Right ventricle myocardium superior (tissue), 1 donor: ENCODE measurements around the gene TBC1D3H. TPM values are rescaled to one million over a fixed set of nuclear protein-coding genes. Genes with fewer than 3 reads are reported as not detected.
"Not testable (repeated sequence)": the region's sequence is repeated elsewhere in the genome, so short reads cannot be mapped to it uniquely, and the experiment has no call there.

Experiments
- ATAC-seq: fragments of 200-7000 bp; cut with Tn5 transposase; one replicate; pipeline ENCODE4 v1.9.1; 2020; ENCODE audit warnings: mild to moderate bottlenecking; ENCODE audit not compliant: poor library complexity
- DNase-seq: peaks from one replicate; pipeline ENCODE4 v3.0.0-alpha.2; 2020
- intact Hi-C: fragments of 100-400 bp; cut with DNase I; formaldehyde crosslinking; loops from one replicate; pipeline ENCODE4 v1.11.2; 2022
- long read RNA-seq: library from polyadenylated mRNA; unstranded; transcript quantifications from one replicate; pipeline ENCODE4 v2.0.0, GENCODE V29; 2021
- total RNA-seq: library from RNA; stranded (reverse); fragmentation: NEBNext Ultra II Directional; extraction: Animal tissue kit (Norgen Biotek cat#: 25700); gene quantifications from one replicate; pipeline ENCODE4 v1.2.1, GENCODE V29; 2021
- donor health status: DM: no; HTN: yes; CAD: no; lungs with severe emphysema.

The TBC1D3H gene
- total RNA-seq: not detected
- long read RNA-seq: 0 reads

- intact Hi-C loops, ATAC-seq, DNase-seq: not testable (repeated sequence)
Observed at GRCh38 chr17:36388385-36389245, at the start of gene TBC1D3H. TBC1D3H (minus strand) TSS chr17:36388435; CDS start chr17:36386895, 1,540 bp downstream.

GRCh38 chr17:36428891-36429290 lies 40.7 kb upstream of the TBC1D3H start:
- ATAC-seq, intact Hi-C loops, DNase-seq: not testable (repeated sequence)

- ATAC-seq: peak; percentile 82
- intact Hi-C loops, DNase-seq: not testable (repeated sequence)
Observed at GRCh38 chr17:36415180-36415941, 27.1 kb upstream of the TBC1D3H start.

- intact Hi-C loops, DNase-seq, ATAC-seq: not testable (repeated sequence)
Observed at GRCh38 chr17:36390943-36391645, 2.9 kb upstream of the TBC1D3H start.

- DNase-seq: peak; percentile 20
- ATAC-seq, intact Hi-C loops: not testable (repeated sequence)
Observed at GRCh38 chr17:36375938-36376337, 12.3 kb downstream of the TBC1D3H start.

GRCh38 chr17:36362496-36362895 lies 25.7 kb downstream of the TBC1D3H start:
- DNase-seq, intact Hi-C loops, ATAC-seq: not testable (repeated sequence)

Other genes starting within 250 kb of the TBC1D3H start
- gene TBC1D3B, start 211.8 kb downstream of the TBC1D3H start, total RNA-seq: 2.2 TPM
- not detected for gene CCL3L1, start 191.7 kb downstream of the TBC1D3H start, total RNA-seq
- not detected for gene CCL4L2, start 177.4 kb downstream of the TBC1D3H start, total RNA-seq
- 0.30 TPM for gene TBC1D3I, start 123.9 kb downstream of the TBC1D3H start, total RNA-seq
- not detected for gene TBC1D3G, start 64.6 kb downstream of the TBC1D3H start, total RNA-seq
- 20.0 TPM for gene ZNHIT3, start 98.2 kb upstream of the TBC1D3H start, total RNA-seq
- gene MYO19, start 146.4 kb upstream of the TBC1D3H start, total RNA-seq: 12.7 TPM
- gene PIGW, start 146.6 kb upstream of the TBC1D3H start, total RNA-seq: 3.6 TPM
- gene GGNBP2, start 156.5 kb upstream of the TBC1D3H start, total RNA-seq: 36.6 TPM
- 13.9 TPM for gene DHRS11, start 203.4 kb upstream of the TBC1D3H start, total RNA-seq
- 8.3 TPM for gene MRM1, start 213.1 kb upstream of the TBC1D3H start, total RNA-seq